GM23338 (cell line): Measurements from ENCODE around the gene RNF103.

Source experiments
- CTCF ChIP-seq, 2 experiments: fragments of 200-600 bp in 1 of 2; sonication (generic) in 1 of 2; conservative IDR thresholded peaks; 2 replicates each; pipeline versions ENCODE4 v1.5.1 to v1.6.1; 2016 to 2017; ENCODE audit warnings: antibody characterized with exemption in 2 of 2, low read depth in 2 of 2, mild to moderate bottlenecking in 2 of 2, moderate library complexity in 1 of 2
- EZH2 ChIP-seq: fragments of 200-600 bp; sonication (generic); IDR thresholded peaks from one replicate; pipeline ENCODE4 v1.8.0; 2017; ENCODE audit warnings: antibody characterized with exemption, mild to moderate bottlenecking, low read depth; ENCODE audit not compliant: unreplicated experiment

DNA sequence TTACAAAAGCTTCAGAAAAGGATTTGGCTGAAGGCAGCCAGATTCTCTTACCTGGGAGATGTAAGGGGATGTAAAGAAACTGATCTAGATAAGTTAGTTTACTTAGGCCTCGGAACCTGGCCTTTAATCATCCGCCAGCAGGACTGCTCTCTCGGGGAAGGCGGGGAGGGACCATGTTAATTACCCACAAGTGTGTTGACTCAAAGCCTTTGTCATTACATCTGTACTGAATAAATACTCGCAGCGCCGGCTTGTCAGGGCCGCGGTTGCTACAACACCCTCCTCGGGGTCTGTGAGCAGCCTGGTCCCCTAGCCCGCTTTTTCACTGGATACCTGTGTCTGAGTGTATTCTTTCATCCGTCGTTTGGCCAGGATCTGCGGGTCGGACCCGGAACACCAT, 67.2 kb downstream of the RNF103 start:
- TF ChIP-seq CTCF (conservative IDR thresholded peaks at IDR 0.05; ENCODE audit: low read depth in 2 of 2), result no peak
- TF ChIP-seq EZH2, result no peak
